Occipital lobe (tissue), 2 donors: ENCODE measurements around the gene FBXL5. TPM values are rescaled to one million over a fixed set of nuclear protein-coding genes. Genes with fewer than 3 reads are reported as not detected.
A peak's percentile ranks its signal among the peaks of the same experiment; 100 is the strongest.

Experiments
- DNase-seq: peaks from one replicate; lab custom pipeline; 2025; lab: John Stamatoyannopoulos, UW
- total RNA-seq: library from RNA; depleted of rRNA; stranded (reverse); fragments of >200 nt; gene quantifications from one replicate; pipeline ENCODE4 v1.2.3, GENCODE V29; 2014

Gene FBXL5
- total RNA-seq, 1 donor from 2014 or later: 229 TPM

GRCh38 chr4:15563871-15564270 lies 91.3 kb downstream of the FBXL5 start:
- no peak for DNase-seq

- DNase-seq: no peak
These were observed 92.5 kb downstream of the FBXL5 start for GRCh38 chr4:15562623-15563022.

GRCh38 chr4:15562114-15562513 lies 93.0 kb downstream of the FBXL5 start:
- peak; percentile 15 for DNase-seq

- no peak for DNase-seq
These were observed 96.6 kb downstream of the FBXL5 start for GRCh38 chr4:15558561-15558960.

- no peak for DNase-seq
These were observed 97.2 kb downstream of the FBXL5 start for GRCh38 chr4:15557786-15558550.

- DNase-seq: no peak
These were observed 98.6 kb downstream of the FBXL5 start for GRCh38 chr4:15556511-15557092.

Other genes starting within 250 kb of the FBXL5 start
- gene C1QTNF7, start 227.3 kb downstream of the FBXL5 start, total RNA-seq: 2.8 TPM
- 19.8 TPM for gene CC2D2A, start 185.5 kb downstream of the FBXL5 start, total RNA-seq
- gene FAM200B, start 26.5 kb upstream of the FBXL5 start, total RNA-seq: 98.4 TPM
- 2.8 TPM for gene BST1, start 47.7 kb upstream of the FBXL5 start, total RNA-seq
- gene CD38, start 123.0 kb upstream of the FBXL5 start, total RNA-seq: 6.1 TPM